Activated CD8-positive, alpha-beta memory T cell treated with anti-CD3 and anti-CD28 coated beads, Interleukin-2, amount 50 U/mL, for 1 hour (primary cell): Measurements from ENCODE around the gene NHP2.
A peak's percentile ranks its signal among the peaks of the same experiment; 100 is the strongest.

Source experiments
- DNase-seq: peaks from one replicate; pipeline ENCODE4 v3.0.0-alpha.2; 2020; ENCODE audit errors: extremely low read depth

Gene NHP2

DNA sequence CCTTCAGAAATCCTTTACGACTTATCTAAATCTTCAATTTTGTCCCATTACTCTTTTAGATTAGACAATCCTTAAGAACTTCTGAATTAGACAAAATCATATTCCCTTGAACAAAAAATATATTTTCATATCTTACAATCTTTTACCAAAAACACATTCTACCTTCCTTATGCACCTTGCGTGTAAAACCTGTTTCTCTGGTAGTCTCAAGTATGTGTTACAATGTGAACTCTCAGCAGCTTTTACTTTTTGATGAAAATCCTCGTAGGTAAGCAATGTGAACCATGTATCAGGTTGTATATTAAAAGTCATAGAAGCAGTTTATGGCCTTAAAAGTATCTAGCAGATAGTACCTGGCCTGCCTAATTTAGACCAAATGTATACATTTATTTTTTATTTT lies 20.8 kb upstream of the NHP2 start:
- no peak for DNase-seq

DNA sequence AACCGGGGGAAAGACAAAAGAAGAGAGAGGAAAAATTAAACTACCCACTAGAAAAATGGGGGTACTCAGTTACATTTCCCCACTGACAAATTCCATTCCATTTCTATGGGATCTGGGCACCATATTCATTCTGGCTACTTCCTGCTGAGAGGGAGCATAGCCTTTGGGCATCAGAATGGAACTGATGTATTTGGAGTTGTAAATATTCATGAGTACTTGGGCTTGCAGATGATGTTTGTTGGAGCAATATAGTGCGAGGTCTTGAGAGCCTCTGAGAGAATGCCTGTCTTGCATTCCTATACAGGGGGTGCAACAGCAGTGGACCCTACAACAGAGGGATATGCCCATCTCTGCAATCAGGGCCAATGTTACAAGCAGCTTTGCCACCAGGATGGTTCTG lies 16.8 kb upstream of the NHP2 start:
- no peak for DNase-seq

DNA sequence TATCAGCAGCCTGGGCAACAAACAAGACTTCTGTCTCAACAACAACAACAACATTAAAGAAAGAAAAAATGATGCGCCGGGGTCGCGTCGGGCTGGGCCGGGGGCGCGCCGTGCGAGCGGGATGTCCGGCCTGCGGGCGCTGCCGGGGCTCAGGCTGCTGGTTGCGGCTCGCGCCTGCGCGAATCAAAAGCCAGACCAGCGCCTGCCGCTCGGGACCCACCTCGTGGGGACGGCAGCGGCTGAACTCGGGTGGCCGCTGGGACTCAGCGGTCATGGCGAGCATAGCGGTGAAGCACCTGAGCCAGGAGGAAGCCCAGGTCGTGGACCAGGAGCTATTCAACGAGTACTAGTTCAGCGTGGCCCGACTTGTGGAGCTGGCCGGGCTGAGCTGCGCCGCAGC lies 11.9 kb upstream of the NHP2 start:
- DNase-seq: no peak

DNA sequence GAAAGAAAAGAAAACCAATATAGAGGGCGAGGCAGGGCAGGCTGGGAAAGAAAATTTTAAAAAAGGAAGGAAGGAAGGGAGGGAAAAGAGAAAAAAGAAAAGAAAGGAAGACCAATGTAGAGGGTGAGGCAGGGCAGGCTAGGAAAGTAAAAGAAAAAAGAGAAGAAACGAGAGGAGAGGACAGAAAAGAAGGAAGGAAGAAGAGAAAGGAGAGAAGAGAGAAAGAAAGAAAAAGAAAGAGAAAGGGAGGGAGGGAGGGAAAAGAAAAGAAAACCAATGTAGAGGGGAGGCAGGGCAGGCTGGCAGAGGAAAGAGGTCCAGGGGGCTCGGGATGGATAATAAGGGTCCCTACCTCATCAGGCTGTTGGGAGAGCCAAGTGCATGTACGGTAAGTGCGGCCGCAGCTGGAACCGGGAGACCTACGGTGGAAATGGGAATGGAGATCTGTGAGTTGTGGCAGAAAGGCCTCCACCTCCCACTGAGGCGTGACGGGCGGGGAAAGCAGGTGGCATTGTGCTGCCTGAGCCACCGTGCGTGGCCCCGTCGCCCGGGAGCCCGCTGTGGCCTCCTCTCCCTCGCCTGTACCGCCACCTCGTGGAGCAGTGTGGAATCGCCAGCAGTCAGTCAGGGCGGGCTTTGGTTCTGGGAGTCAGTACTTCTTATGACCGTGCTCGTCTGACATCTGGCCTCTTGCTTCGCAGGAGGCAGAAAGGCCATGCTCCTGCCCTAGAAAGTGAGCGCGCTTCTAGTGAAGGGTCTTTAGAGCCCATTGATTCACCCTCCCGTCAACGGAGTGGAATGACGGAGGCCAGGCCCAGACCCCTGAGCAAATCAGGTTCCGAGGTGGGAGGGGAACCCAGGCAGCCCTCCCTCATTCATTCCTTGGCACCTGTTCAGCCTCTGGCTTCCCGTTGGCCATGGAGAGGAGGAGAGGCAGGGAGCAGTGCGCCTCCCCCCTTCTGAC lies 10.4 kb upstream of the NHP2 start:
- peak; percentile 69 for DNase-seq

DNA sequence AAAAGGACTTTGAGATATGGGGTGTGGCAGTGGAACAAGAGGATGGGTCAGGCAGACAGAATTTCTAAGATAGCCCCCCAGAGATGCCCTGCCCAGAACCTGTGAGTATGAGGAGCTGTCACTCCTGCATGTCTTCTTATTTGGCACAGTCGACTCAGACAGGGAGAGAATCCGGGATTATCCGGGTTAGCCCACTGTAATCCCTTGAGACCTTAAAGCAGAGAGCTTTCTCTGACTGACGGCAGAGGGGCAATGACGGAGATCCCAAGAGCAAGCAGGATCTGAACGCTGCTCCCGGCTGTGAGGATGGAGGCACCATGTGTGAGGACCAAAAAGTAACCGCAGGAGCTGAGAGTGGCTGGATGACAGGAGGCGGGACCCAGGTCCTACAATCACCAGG lies 8.8 kb upstream of the NHP2 start:
- DNase-seq: no peak

DNA sequence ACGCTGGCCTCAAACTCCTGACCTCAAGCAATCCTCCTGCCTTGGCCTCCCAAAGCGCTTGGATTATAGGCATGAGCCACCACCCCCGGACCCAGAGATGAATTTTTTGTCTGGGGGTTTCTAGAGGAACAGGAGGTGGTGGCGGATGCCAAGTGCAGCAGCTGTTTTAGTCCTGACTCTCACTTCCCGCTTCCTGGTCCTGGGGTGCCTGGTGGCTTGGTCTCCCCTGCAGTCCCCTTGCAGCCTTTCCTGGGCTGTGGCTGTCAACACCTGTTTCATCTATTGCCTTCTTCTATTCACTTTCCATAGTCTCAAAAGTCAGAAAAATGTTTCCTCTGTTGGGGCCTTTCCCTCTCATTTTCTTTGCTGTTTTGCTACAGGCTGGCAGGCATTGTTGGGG lies 6.5 kb upstream of the NHP2 start:
- no peak for DNase-seq

DNA sequence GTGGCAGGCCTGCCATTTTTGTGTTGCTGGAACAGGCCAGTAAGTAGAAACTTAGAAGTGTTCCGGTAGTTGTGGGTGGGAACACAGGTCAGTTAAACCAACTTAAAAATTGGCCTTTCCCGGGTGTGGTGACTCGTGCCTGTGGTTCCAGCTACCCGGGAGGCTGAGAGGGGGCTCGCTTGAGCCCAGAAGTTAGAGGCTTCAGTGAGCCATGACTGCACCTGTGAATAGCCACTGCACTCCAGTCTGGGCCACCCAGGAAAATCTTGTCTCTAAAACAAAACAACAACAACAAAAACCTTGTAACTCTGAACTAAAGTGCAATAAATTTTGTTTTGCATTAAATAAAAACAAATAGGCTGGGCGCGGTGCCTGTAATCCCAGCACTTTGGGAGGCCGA lies 1.4 kb upstream of the NHP2 start:
- DNase-seq: no peak

DNA sequence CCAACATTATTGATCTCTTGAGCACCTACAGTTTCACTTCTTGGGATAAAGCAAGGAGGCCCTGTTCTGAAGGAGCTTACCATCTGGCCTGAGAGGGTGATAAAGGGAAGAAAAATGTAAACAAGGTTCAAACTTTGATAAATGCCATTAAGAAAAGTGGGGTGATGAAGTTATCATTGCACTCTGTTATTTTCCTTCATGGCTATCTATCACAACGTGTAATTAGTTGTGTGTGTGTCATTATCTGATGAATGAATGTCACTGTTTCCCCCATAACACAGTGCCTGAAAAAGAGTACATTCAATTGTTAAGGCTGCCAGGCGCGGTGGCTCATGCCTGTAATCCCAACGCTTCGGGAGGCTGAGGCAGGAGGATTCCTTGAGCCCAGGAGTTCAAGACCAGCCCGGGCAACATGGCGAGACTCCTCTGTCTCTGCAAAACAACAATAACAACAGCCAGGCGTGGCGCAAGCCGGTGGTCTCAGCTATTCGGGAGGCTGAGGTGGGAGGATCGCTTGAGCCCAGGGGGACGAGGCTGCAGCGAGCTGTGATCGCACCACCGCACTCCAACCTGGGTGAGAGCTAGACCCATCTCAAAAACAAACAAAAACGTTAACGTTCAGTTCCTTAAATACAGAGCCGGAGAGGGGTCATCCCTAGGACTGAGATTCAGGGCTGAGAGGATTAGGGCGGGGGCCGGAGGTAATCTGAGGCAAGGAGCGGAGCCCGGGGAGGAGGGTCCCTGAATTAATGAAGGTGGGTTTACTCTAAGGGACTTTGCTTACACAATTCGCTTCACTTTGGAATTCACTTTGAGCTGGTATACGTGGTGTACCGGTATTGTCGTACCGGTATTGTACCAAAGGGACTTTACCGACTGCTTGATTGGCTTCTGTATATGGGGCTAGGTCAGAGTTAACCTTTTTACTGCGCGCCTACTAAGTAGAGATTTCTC lies 917 bp downstream of the NHP2 start:
- DNase-seq: no peak

DNA sequence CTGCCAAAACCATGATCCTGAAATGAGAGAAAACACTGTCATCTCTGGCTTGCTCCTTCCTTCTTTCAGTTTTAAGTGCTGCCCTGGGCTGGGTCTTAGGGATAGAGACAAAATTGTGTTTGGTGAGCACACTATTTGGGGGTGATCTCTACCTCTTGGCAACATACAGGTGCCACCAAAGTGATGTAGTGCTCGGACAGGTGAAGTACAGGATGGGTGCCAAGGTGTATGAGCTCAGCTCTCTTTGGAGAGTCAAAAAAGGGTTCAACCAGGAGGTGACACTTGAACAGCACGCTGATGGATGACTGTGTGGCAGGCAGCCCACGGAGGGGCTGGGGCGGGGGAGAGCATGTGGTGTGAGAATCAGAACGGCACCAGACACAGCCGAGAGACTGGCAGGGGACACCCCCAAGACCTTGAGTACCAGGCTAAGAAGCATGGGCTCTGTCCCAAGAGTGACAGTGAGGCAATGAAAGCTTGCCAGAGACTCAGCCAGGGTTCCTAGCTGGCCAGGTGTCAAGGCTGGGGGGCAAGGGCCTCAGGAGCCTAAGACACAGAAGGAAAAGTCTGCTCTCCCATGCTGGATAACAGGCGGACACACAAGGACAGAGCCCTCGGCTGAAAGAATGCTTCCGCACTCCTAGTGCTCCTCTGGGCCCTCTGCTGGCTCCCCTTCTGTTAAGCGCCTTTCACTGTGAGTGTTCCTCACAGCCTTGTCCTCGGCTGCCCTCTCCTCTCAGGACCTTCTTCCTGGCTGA lies 2.5 kb downstream of the NHP2 start:
- no peak for DNase-seq

DNA sequence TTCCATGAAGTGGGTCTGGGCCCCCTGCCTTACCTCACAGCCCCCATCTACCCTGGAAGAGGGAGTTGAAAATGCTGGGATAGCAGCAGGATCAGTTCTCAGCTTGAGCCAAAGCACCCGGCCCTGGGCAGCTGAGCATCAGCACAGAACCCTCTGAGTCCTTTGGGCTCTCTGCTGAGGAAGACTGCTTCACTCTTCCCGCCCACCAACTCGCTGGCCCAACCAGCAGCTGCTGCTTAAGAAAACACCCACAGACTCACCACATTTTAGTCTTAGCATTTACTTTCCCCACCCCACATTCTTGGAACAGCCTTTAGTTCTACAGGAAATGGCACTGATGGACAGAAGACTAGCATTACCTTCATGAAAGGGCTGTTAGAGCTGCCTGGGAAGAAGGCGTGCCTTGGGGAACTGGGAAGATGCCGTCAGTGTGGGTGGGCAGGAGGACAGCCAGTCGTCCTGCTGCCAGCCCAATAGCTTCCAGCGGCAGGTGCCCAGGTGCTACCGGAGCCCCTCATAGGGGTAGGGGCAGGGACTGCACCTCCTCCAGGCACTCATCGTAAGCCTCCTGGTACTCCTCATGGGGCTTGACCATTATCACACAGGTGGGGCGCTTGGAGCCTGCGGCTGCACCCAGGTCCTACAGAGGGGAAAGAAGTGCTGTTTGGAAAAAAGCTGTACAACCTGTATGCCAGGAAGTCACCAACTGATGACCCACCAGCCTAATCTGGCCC lies 4.3 kb downstream of the NHP2 start:
- no peak for DNase-seq

DNA sequence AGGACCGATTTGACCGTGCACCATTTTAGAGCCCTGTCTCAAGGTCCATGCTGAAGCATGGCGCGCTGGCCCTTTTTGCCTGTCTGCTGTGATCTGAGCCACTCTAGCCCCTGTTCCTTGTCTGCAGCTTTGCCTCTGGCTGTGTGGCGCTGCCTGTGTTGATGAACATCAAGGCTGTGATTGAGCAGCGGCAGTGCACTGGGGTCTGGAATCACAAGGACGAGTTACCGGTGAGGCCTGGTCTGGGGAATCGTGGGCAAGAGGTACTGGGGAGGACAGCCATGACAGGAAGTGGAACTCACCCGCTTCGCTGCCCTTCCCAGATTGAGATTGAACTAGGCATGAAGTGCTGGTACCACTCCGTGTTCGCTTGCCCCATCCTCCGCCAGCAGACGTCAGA lies 6.3 kb downstream of the NHP2 start:
- no peak for DNase-seq

DNA sequence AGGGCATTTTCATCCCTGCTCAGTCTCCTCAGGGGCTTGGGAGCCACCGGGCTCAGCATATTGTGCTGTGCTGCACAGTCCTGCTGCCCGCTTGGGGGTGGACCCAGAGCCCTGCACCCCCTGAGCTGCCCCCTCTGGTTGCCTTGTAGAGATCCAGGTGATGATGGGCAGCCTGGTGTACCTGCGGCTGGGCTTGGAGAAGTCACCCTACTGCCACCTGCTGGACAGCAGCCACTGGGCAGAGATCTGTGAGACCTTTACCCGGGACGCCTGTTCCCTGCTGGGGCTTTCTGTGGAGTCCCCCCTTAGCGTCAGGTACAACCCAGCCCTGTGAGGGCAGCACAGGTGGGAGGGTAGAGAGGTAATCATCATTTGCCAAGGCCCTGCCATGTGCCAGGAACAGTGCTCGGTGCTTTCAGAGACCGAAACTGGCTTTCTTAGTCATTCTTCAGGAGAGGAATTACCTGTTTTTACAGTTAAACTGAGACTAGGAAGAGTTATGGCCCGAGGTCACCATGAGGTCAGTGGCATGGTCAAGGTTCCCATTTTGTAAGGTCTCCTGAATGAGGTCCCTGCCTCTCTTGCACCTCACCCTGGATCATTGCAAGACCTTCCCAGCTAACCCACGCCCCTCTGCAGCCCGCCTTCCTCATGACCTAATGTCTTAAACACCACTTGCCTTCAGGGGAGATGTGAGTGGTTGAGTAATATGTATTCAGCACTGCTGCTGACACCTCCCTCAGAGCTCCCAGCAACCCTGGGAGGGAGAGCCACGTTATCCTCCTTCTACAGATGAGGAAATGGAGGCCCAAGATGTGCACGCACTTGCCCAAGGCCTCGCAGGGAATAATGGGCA lies 7.5 kb downstream of the NHP2 start:
- DNase-seq: peak; percentile 45

DNA sequence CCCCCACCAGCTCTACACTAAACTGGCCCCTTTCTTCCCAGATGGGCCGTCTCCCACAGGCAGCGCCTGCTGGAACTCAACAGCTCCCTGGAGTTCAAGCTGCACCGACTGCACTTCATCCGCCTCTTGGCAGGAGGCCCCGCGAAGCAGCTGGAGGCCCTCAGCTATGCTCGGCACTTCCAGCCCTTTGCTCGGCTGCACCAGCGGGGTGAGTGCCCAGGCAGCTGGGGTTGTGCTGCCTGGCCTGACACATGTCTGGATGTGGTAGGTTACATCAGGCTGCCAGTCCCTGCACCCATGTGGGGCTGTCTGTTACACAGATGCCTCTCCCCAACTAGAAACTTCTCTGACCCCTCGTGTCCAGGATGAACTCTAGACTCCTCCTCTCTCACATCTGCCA lies 9.8 kb downstream of the NHP2 start:
- DNase-seq: no peak

DNA sequence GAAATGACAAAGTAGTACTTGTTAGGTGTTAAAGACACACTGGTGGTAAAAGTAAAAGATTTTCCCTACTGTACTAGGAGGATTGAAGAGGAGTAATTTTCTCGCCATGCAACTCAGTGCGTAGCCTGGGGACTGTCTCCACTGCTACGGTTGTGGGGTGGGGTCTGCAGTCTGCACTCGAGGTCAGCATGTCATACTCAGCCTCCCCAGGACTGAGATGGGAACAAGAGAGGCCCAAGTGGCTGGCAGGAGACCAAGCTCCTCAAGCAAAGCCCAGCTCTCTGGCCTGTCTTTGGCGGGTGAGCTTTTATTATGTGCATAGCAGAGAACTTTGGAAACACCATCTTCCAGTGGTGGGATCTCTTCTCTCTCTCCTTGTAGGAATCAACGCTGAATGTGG lies 10.4 kb downstream of the NHP2 start:
- DNase-seq: no peak

DNA sequence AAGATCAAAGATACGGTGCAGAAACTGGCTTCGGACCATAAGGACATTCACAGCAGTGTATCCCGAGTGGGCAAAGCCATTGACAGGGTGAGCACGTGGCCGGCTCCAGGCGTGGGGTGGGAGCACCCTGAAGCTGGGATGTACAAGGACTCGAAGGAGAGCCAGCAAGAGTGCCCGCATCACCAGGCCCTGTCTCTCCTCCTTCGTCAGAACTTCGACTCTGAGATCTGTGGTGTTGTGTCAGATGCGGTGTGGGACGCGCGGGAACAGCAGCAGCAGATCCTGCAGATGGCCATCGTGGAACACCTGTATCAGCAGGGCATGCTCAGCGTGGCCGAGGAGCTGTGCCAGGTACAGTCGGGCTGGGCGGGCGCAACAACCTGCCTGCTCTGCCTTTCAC lies 11.0 kb downstream of the NHP2 start:
- DNase-seq: no peak

DNA sequence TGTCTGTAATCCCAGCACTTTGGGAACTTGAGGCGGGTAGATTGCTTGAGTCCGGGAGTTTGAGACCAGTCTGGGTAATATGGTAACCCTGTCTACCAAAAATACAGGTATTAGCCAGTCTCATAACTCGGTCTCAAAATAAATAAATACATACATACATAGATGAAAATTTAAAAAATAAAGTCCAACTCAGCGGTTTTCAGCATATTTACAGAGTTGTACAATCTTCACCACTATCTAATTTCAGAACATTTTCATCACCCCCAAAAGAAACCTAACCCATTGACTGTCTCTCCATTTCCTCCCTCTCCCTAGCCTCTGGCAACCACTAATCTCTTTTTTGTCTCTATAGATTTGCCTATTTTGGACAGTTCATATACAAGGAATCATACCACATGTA lies 12.1 kb downstream of the NHP2 start:
- DNase-seq: no peak

DNA sequence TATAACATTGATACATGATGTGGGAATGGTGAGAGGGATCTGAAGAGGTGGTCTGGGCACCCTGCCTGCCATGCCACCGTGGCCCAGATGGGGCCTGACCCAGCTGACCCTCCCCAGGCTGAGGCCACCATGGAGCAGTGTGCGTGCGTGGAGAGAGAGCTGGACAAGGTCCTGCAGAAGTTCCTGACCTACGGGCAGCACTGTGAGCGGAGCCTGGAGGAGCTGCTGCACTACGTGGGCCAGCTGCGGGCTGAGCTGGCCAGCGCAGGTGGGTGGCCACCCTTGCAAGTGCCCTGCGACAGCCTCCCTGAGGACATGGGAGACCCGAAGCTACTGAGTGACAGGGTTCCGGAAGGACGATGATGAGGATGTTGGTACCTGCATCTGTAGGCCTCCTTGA lies 15.7 kb downstream of the NHP2 start:
- DNase-seq: no peak

DNA sequence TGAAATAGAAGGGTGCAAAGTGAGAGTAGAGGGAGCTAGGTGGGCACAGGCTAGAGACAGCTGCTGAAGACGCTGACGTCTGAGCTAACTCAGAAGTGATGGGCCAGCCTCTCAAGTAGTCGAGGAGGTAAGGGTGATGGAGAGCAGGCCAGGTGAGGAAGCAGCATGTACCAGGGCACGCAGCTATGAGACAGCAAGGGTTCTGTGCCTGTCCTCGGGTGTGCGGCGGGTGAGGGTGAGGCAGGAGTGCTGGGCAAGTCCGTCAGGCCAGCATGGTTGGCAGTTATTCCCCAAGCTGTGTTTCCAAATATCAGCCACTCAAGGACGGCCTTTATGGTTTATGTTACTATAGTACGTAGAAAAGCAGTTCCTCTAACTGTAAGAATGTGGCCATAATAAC lies 16.7 kb downstream of the NHP2 start:
- no peak for DNase-seq

DNA sequence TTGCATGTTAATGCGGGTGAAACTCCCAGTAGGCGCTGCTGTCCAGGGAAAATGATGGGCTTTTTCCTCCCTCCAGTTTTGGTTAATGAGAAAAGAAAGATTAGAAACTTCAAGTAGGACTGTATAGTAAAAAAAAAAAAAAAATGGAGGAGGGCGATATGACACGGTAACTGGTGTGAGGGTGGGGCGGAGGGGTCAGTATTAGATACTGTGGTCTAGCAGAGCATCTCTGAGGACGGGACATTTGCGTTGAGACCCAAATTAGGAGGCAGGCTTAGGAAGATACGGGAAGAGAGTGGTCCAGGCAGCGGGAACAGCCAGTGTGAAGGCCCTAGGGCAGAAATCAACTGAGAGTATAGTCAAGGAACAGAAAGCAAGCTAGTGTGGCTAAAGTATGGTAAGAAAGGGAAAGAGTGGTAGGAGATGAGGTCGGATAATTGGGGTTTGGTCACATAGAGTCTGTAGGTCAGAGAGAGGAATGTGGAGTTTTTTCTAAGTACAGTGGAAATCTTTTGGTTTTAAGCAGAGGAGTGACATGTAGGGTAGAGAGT lies 22.2 kb downstream of the NHP2 start:
- DNase-seq: no peak
